ENCODE data around the gene IGSF9. TPM values are rescaled to one million over a fixed set of nuclear protein-coding genes. Genes with fewer than 3 reads are reported as not detected.

Gene IGSF9
- total and polyA plus RNA-seq, 2 donors = 1.7 to 4.1 TPM

- Histone ChIP-seq H3K4me3 (ENCODE audit: low read length in 2 of 2) (no peak overlapping the region), H3K4me1 (ENCODE audit: control insufficient read depth in 2 of 2, insufficient read depth in 2 of 2, low read length in 2 of 2) (peaks cover 2 to 38% of the 10 kb centered on the region in 2 donors), H3K27ac (ENCODE audit: low read depth in 1 of 2, low read length in 1 of 2) (no peak overlapping the region), H3K9me3 (ENCODE audit: control insufficient read depth in 2 of 2, insufficient read depth in 1 of 2, low read length in 1 of 2) (no peaks in the 10 kb centered on the region), H3K27me3 (ENCODE audit: control insufficient read depth in 2 of 2, insufficient read depth in 1 of 2, low read length in 1 of 2) (no peaks in the 10 kb centered on the region), H3K36me3 (ENCODE audit: control insufficient read depth in 2 of 2, insufficient read depth in 2 of 2, low read length in 1 of 2) (no peaks in the 10 kb centered on the region)
- whole genome bisulfite sequencing = 95% methylated on average over 16 of the region's 16 CpGs
- no peak for DNase-seq (ENCODE audit: low read depth in 6 of 9, low spot score in 9 of 9)
Observed at GRCh38 chr1:159927211-159927848, 18.1 kb downstream of the IGSF9 start.

- peaks cover 0 to 2% of the 10 kb centered on the region in 2 donors for H3K36me3 ChIP-seq (ENCODE audit: control insufficient read depth in 2 of 2, insufficient read depth in 2 of 2, low read length in 1 of 2)
- H3K9me3 ChIP-seq (ENCODE audit: control insufficient read depth in 2 of 2, insufficient read depth in 1 of 2, low read length in 1 of 2) = no peaks in the 10 kb centered on the region
- DNase-seq (ENCODE audit: low read depth in 6 of 9, low spot score in 9 of 9) = no peak
- peak overlapping the region; percentile 95 for H3K27ac ChIP-seq (ENCODE audit: low read depth in 1 of 2, low read length in 1 of 2)
- H3K27me3 ChIP-seq (ENCODE audit: control insufficient read depth in 2 of 2, insufficient read depth in 1 of 2, low read length in 1 of 2) = no peaks in the 10 kb centered on the region
- 13% methylated on average over 7 of the region's 7 CpGs for WGBS
- peak overlapping the region; percentile 61 to 89 for H3K4me3 ChIP-seq (ENCODE audit: low read length in 2 of 2)
- peaks cover 19 to 51% of the 10 kb centered on the region in 2 donors for H3K4me1 ChIP-seq (ENCODE audit: control insufficient read depth in 2 of 2, insufficient read depth in 2 of 2, low read length in 2 of 2)
Observed at GRCh38 chr1:159925719-159926078, 19.7 kb downstream of the IGSF9 start.

DNA sequence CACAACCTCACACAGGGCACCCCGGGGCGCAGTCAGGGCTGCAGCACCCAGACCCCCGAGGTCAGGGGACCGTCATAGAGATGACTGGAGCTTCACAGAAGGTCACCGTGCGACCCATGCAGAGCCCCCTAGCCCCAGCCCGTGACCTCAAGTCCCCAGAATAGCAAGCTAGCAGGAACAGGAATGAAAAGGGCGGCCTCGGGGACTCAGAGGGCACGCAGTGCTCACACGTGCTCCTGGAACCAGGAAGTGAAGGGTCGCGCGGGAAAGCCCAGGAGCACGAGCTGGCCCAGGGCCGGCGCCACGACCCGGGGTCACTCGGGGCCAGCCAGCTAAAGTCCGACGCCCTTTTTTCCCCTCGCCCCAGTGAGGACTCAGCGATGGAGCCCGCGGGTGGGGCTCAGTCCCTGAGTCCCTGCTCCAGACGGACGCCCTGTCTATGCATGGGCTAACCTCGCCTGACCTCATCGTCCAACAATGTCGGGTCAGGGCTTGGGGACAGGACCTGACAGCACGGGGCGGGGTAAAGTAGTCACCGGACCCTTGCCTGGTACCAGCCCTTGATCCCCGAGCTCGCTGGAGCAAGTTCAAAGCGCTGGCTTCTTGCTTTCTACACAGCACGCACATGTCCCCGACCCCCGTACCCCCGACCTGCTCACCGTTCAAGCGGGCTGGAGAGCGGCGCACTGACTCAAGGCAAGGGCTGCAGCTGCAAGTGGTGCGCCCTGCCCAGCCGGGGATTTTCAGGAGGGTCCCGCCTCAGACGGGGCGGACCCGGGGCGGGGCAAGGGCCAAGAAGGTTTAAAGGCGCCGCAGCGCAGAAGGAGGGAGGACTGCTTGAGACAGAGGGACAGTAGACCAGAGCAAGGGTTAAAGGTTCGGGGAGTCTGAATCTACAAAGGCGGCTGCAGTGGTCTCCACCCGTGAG lies 20.4 kb downstream of the IGSF9 start, which contains the start of gene TAGLN2:
Gene TAGLN2 (minus strand): TSS at position 717 of the 928 bp plus-strand sequence. CDS start 4,998 bp downstream, outside the sequence.
- peak in 8 of 9 donors; percentile 64 to 93 (median 84) for DNase-seq (ENCODE audit: low read depth in 6 of 9, low spot score in 9 of 9)
- H3K4me3 ChIP-seq (ENCODE audit: low read length in 2 of 2) = peak within 1 kb of the TSS; percentile 61 to 89
- WGBS = under 1% methylated on average over 58 of the region's 58 CpGs
- peak within 1 kb of the TSS; percentile 95 for H3K27ac ChIP-seq (ENCODE audit: low read depth in 1 of 2, low read length in 1 of 2)
- peaks cover 5 to 9% of the 10 kb centered on the region in 2 donors for H3K36me3 ChIP-seq (ENCODE audit: control insufficient read depth in 2 of 2, insufficient read depth in 2 of 2, low read length in 1 of 2)
- H3K9me3 ChIP-seq (ENCODE audit: control insufficient read depth in 2 of 2, insufficient read depth in 1 of 2, low read length in 1 of 2) = no peaks in the 10 kb centered on the region
- H3K27me3 ChIP-seq (ENCODE audit: control insufficient read depth in 2 of 2, insufficient read depth in 1 of 2, low read length in 1 of 2) = no peaks in the 10 kb centered on the region
- peaks cover 25 to 57% of the 10 kb centered on the region in 2 donors for H3K4me1 ChIP-seq (ENCODE audit: control insufficient read depth in 2 of 2, insufficient read depth in 2 of 2, low read length in 2 of 2)

- Histone ChIP-seq H3K36me3 (ENCODE audit: control insufficient read depth in 2 of 2, insufficient read depth in 2 of 2, low read length in 1 of 2) (peaks cover 13 to 17% of the 10 kb centered on the region in 2 donors), H3K4me3 (ENCODE audit: low read length in 2 of 2) (peak overlapping the region; percentile 61 to 89), H3K27ac (ENCODE audit: low read depth in 1 of 2, low read length in 1 of 2) (peak overlapping the region; percentile 95), H3K4me1 (ENCODE audit: control insufficient read depth in 2 of 2, insufficient read depth in 2 of 2, low read length in 2 of 2) (peaks cover 27 to 66% of the 10 kb centered on the region in 2 donors), H3K9me3 (ENCODE audit: control insufficient read depth in 2 of 2, insufficient read depth in 1 of 2, low read length in 1 of 2) (no peaks in the 10 kb centered on the region), H3K27me3 (ENCODE audit: control insufficient read depth in 2 of 2, insufficient read depth in 1 of 2, low read length in 1 of 2) (no peaks in the 10 kb centered on the region)
- DNase-seq (ENCODE audit: low read depth in 6 of 9, low spot score in 9 of 9) = peak in 3 of 9 donors; percentile 45 to 71 (median 58)
- under 1% methylated on average over 31 of the region's 31 CpGs for whole genome bisulfite sequencing
Observed at GRCh38 chr1:159924025-159924790, 21.2 kb downstream of the IGSF9 start.

GRCh38 chr1:159923203-159924024 lies 22.0 kb downstream of the IGSF9 start:
- Histone ChIP-seq H3K4me1 (ENCODE audit: control insufficient read depth in 2 of 2, insufficient read depth in 2 of 2, low read length in 2 of 2) (peaks cover 34 to 74% of the 10 kb centered on the region in 2 donors), H3K27me3 (ENCODE audit: control insufficient read depth in 2 of 2, insufficient read depth in 1 of 2, low read length in 1 of 2) (no peaks in the 10 kb centered on the region), H3K9me3 (ENCODE audit: control insufficient read depth in 2 of 2, insufficient read depth in 1 of 2, low read length in 1 of 2) (no peaks in the 10 kb centered on the region), H3K4me3 (ENCODE audit: low read length in 2 of 2) (peak overlapping the region; percentile 61 to 89), H3K36me3 (ENCODE audit: control insufficient read depth in 2 of 2, insufficient read depth in 2 of 2, low read length in 1 of 2) (peaks cover 21 to 25% of the 10 kb centered on the region in 2 donors), H3K27ac (ENCODE audit: low read depth in 1 of 2, low read length in 1 of 2) (peak overlapping the region; percentile 95)
- peak in 8 of 9 donors; percentile 69 to 95 (median 87) for DNase-seq (ENCODE audit: low read depth in 6 of 9, low spot score in 9 of 9)
- WGBS = under 1% methylated on average over 20 of the region's 20 CpGs

DNA sequence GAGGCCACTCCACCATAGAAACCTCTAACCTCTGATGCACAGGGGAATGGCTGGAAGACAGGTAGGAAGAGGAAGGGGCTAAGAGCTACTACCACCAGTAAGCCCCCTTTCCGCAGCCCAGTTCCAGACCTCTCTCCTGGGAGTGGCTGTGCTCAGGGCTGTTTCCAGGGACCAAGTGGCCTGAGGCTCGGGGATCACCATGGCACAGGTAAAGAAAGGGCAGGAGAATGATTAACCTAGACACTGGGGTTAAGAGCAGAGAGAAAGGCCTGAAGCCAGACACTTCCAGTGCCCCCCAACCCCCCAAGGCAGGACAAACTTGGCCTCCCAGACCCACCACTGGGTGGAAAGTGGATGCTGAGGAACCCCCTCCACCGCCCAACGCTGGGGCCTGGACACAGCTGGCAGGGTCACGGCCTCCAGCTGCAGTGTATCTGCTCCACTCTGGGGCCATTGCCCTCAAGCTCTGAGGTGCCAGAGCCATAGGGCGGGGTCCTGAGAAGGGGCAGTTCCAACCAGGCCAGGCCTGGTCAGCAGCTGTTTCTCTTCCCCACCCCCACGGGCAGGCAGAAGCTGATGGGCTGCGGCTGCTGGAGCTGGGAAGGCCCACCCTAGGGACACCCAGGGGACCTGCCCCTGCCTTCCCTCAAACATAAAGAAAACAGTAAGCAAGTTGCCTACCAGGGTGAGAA lies 22.8 kb downstream of the IGSF9 start:
- no peak for DNase-seq (ENCODE audit: low read depth in 6 of 9, low spot score in 9 of 9)
- 38% methylated on average over 8 of the region's 8 CpGs for WGBS

DNA sequence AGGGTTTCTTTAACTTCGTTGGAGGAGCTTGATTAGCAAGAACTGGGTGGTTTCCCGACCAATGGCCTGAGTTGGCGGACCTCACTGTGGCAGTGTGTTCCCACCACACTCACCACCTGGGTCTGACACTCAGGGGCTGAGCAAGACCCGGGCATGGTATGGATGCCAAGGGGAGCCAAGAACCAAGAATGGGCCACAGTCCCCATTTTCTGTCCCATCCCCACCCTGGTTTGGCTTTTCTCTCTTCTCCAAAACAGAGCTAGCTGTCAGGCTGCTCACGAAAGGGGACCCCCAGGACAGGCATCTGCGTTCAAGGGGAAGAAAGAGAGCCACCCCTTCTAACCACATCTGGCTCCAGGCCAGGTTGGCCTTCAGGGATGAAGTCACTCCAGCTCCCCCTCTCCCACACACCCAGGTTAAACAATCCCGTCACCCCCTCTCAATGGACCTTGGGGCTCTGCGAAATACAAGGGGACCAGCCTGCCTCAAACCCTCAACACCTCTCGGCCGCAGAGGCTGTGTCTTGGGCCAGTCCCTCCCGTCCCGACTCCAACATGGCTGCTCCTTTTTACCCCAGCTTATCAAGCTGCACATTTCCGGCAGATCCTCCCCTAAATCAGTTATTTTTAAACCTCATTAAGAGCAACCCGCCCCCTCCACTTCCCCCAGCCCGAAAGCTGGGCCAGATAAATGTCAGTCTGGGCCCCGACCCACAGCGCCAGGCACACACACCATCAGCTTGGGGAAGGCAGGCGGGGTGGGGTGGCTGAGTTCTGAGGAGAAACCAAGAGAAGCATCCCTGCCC lies 23.5 kb downstream of the IGSF9 start:
- Histone ChIP-seq H3K9me3 (ENCODE audit: control insufficient read depth in 2 of 2, insufficient read depth in 1 of 2, low read length in 1 of 2) (no peaks in the 10 kb centered on the region), H3K4me3 (ENCODE audit: low read length in 2 of 2) (peak overlapping the region; percentile 61 to 89), H3K36me3 (ENCODE audit: control insufficient read depth in 2 of 2, insufficient read depth in 2 of 2, low read length in 1 of 2) (peaks cover 30 to 38% of the 10 kb centered on the region in 2 donors), H3K27ac (ENCODE audit: low read depth in 1 of 2, low read length in 1 of 2) (peak overlapping the region; percentile 95), H3K27me3 (ENCODE audit: control insufficient read depth in 2 of 2, insufficient read depth in 1 of 2, low read length in 1 of 2) (no peaks in the 10 kb centered on the region), H3K4me1 (ENCODE audit: control insufficient read depth in 2 of 2, insufficient read depth in 2 of 2, low read length in 2 of 2) (peaks cover 39 to 86% of the 10 kb centered on the region in 2 donors)
- 7% methylated on average over 18 of the region's 18 CpGs for whole genome bisulfite sequencing
- DNase-seq (ENCODE audit: low read depth in 6 of 9, low spot score in 9 of 9) = no peak

More for the DNA sequence above, 22.8 kb downstream of the IGSF9 start:
- Histone ChIP-seq H3K36me3 (ENCODE audit: control insufficient read depth in 2 of 2, insufficient read depth in 2 of 2, low read length in 1 of 2) (peaks cover 26 to 33% of the 10 kb centered on the region in 2 donors), H3K27ac (ENCODE audit: low read depth in 1 of 2, low read length in 1 of 2) (peak overlapping the region; percentile 95), H3K4me3 (ENCODE audit: low read length in 2 of 2) (peak overlapping the region; percentile 61 to 89), H3K9me3 (ENCODE audit: control insufficient read depth in 2 of 2, insufficient read depth in 1 of 2, low read length in 1 of 2) (no peaks in the 10 kb centered on the region), H3K4me1 (ENCODE audit: control insufficient read depth in 2 of 2, insufficient read depth in 2 of 2, low read length in 2 of 2) (peaks cover 39 to 81% of the 10 kb centered on the region in 2 donors), H3K27me3 (ENCODE audit: control insufficient read depth in 2 of 2, insufficient read depth in 1 of 2, low read length in 1 of 2) (no peaks in the 10 kb centered on the region)
